ENCODE data around the gene SNX10.

DNA sequence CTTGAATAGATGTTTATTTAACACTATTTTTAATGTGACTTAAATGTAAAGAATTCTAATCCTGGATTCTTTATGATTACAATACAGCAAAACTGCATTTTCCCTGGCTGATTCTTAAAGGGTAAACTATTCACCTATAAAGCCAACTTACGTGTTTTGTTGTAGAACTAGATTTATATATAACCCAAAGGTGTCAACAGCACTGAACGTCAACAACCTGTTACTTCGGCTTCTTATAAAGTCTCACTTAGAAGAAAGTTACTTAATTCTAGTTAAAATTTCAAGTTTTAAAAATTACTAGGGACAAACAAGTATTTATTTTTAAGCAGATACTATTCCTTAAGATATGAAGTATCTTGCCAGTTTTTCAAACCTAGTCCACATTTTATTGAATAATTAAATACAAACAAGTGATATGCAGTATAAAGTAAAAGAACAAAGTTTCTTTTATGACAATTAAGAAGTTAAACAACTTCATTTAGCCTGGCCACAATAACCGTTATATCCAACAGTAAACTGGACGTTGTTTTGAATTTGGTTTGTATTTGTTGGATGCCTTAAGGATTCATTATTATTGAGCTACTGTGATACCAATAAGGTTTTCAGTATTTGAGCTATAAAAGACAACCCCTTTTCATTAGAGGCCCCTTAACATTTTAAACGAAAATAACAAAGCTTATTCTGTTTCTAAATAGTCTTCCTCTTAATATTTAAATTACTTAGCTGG lies 83.1 kb downstream of the SNX10 start:
- no peak for TF ChIP-seq POLR2A (IDR thresholded peaks at IDR 0.05; ENCODE audit: control extremely low read depth in 1 of 2, low read depth in 2 of 2, low read length in 2 of 2)
- no peak for TF ChIP-seq CHD2 (IDR thresholded peaks at IDR 0.05; ENCODE audit: low read length)
- no peak for TF ChIP-seq JUN (IDR thresholded peaks at IDR 0.05; ENCODE audit: low read depth, low read length)
- TF ChIP-seq, protein P1, sequence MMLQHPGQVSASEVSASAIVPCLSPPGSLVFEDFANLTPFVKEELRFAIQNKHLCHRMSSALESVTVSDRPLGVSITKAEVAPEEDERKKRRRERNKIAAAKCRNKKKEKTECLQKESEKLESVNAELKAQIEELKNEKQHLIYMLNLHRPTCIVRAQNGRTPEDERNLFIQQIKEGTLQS (IDR thresholded peaks at IDR 0.05; ENCODE audit: insufficient read depth, low read depth, low read length): no peak
- TF ChIP-seq MAFK (IDR thresholded peaks at IDR 0.05; ENCODE audit: low read depth, low read length): no peak
- TF ChIP-seq, protein P2, sequence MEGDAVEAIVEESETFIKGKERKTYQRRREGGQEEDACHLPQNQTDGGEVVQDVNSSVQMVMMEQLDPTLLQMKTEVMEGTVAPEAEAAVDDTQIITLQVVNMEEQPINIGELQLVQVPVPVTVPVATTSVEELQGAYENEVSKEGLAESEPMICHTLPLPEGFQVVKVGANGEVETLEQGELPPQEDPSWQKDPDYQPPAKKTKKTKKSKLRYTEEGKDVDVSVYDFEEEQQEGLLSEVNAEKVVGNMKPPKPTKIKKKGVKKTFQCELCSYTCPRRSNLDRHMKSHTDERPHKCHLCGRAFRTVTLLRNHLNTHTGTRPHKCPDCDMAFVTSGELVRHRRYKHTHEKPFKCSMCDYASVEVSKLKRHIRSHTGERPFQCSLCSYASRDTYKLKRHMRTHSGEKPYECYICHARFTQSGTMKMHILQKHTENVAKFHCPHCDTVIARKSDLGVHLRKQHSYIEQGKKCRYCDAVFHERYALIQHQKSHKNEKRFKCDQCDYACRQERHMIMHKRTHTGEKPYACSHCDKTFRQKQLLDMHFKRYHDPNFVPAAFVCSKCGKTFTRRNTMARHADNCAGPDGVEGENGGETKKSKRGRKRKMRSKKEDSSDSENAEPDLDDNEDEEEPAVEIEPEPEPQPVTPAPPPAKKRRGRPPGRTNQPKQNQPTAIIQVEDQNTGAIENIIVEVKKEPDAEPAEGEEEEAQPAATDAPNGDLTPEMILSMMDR (IDR thresholded peaks at IDR 0.05; ENCODE audit: control extremely low read depth in 1 of 3, insufficient read depth in 1 of 3, low read depth in 1 of 3, low read length in 3 of 3): no peak
- no peak for TF ChIP-seq HDAC6 (IDR thresholded peaks at IDR 0.05; ENCODE audit: low read depth, low read length)
- TF ChIP-seq, protein P3, sequence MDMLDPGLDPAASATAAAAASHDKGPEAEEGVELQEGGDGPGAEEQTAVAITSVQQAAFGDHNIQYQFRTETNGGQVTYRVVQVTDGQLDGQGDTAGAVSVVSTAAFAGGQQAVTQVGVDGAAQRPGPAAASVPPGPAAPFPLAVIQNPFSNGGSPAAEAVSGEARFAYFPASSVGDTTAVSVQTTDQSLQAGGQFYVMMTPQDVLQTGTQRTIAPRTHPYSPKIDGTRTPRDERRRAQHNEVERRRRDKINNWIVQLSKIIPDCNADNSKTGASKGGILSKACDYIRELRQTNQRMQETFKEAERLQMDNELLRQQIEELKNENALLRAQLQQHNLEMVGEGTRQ (IDR thresholded peaks at IDR 0.05; ENCODE audit: low read length): no peak
- TF ChIP-seq EGR1 (IDR thresholded peaks at IDR 0.05; ENCODE audit: borderline replicate concordance, low read depth, low read length): no peak

All from H1 (cell line).